Pancreas (tissue), 10 donors: Measurements from ENCODE around the gene RALGDS. TPM values are rescaled to one million over a fixed set of nuclear protein-coding genes. Genes with fewer than 3 reads are reported as not detected.

Experiments
- ATAC-seq, 4 donors: fragments of 200-7000 bp; cut with Tn5 transposase; one replicate each; pipeline versions ENCODE4 v1.8.0 to v1.9.1; 2020; ENCODE audit warnings: mild to moderate bottlenecking in 4 of 4, moderate library complexity in 4 of 4
- DNase-seq, 6 donors: peaks; one replicate each; pipeline ENCODE4 v3.0.0-alpha.2; 2020
- FAIRE-seq: peaks from 2 replicates; lab custom pipeline; 2012; peaks lifted over from hg19 to GRCh38; lab: Jason Lieb, UNC
- H3K27ac ChIP-seq, 4 donors: fragments of 200-600 bp; sonication (generic); 1 replicate in 3 of 4; 2 replicates in 1 of 4; pipeline versions ENCODE4 v1.5.0 to v1.8.0; 2020
- H3K27me3 ChIP-seq, 4 donors: fragments of 200-600 bp; one replicate each; pipeline ENCODE4 v1.8.0; 2021
- H3K36me3 ChIP-seq, 3 donors: fragments of 200-600 bp; sonication (generic) in 1 of 3; one replicate each; pipeline versions ENCODE4 v1.5.0 to v1.8.0; 2020 to 2021
- H3K4me1 ChIP-seq, 3 donors: fragments of 200-600 bp; one replicate each; pipeline ENCODE4 v1.8.0; 2021
- H3K4me3 ChIP-seq, 4 donors: fragments of 200-600 bp; sonication (generic) in 2 of 4; one replicate each; pipeline versions ENCODE4 v1.5.0 to v1.8.0; 2020 to 2021
- H3K9me3 ChIP-seq, 4 donors: fragments of 200-600 bp; one replicate each; pipeline ENCODE4 v1.8.0; 2021
- CTCF ChIP-seq, 4 donors: fragments of 200-600 bp; sonication (generic) in 3 of 4; IDR thresholded peaks; one replicate each; pipeline versions ENCODE4 v1.5.0 to v1.8.0; 2021; ENCODE audit warnings: antibody characterized with exemption in 4 of 4
- WGBS, 2 donors: extraction: QIAGEN DNeasy Blood & Tissue Kit; methylation state at CpG; one replicate each; pipeline ENCODE4 v1.1.7; 2013; 5-methylcytosine and 5-hydroxymethylcytosine counted together
- intact Hi-C, 3 donors: fragments of 100-400 bp; cut with DNase I; formaldehyde crosslinking; loops; one replicate each; pipeline versions ENCODE4 v1.11.1 to v1.14.2; 2022
- polyA plus RNA-seq, 2 donors: library from polyadenylated mRNA; stranded (reverse); fragments of 200-250 nt; gene quantifications; one replicate each; pipeline ENCODE4 v1.2.3, GENCODE V29; 2013
- total RNA-seq, 6 donors: library from RNA; stranded (reverse); fragmentation: NEBNext Ultra II Directional in 4 of 6; extraction: Animal tissue kit (Norgen Biotek cat#: 25700) in 4 of 6; gene quantifications; one replicate each; pipeline versions ENCODE4 v1.2.1 to v1.2.4, GENCODE V29; 2021 to 2023
- donor health status: healthy with polysubstance abuse.
- donor health status: DM: no; HTN: no; CAD: no; lungs with moderate emphysema.
- donor health status: DM: no; HTN: no; CAD: no.
- donor health status: control.
- donor health status: control.
- donor health status: Bipolar disorder and iron deficiency.
- donor health status: DM: yes; HTN: yes; CAD: no.
- donor health status: DM: no; HTN: no; CAD: no.
- donor health status: DM: no; HTN: no; CAD: no.
- donor health status: DM: yes; HTN: yes; CAD: no.

The RALGDS gene
- total and polyA plus RNA-seq, 8 donors = 16.1 to 69.7 (median 20.5) TPM

- WGBS, 2 donors = 92 to 95% methylated on average over 3 of the region's 3 CpGs
- no peaks in the 10 kb centered on the region for H3K36me3 ChIP-seq
- DNase-seq (no peak), FAIRE-seq (no peak), ATAC-seq (no peak)
- intact Hi-C loops = no loop called here
- no peaks in the 10 kb centered on the region for H3K9me3 ChIP-seq
- peaks cover 0 to 2% (median 0%) of the 10 kb centered on the region in 3 donors for H3K4me1 ChIP-seq
- TF ChIP-seq CTCF (IDR thresholded peaks at IDR 0.05) = no peak
- H3K27me3 ChIP-seq = no peaks in the 10 kb centered on the region
- H3K27ac ChIP-seq = no peak overlapping the region
- no peak overlapping the region for H3K4me3 ChIP-seq
These were observed 37.7 kb upstream of the RALGDS start for GRCh38 chr9:133158695-133159094.

GRCh38 chr9:133155156-133155555 is 34.1 kb upstream of the RALGDS start:
- intact Hi-C loops = no loop called here
- TF ChIP-seq CTCF (IDR thresholded peaks at IDR 0.05) = no peak
- ATAC-seq (no peak), FAIRE-seq (no peak), DNase-seq (peak in 2 of 6 donors; percentile 14 to 15)
- Histone ChIP-seq H3K36me3 (no peaks in the 10 kb centered on the region), H3K9me3 (no peaks in the 10 kb centered on the region), H3K4me1 (no peaks in the 10 kb centered on the region), H3K27me3 (no peaks in the 10 kb centered on the region), H3K4me3 (no peak overlapping the region), H3K27ac (no peak overlapping the region)
- 72 to 73% methylated on average over 9 of the region's 9 CpGs for WGBS, 2 donors

GRCh38 chr9:133154097-133154989 is 33.3 kb upstream of the RALGDS start:
- FAIRE-seq (no peak), DNase-seq (peak in 2 of 6 donors; percentile 22 to 48), ATAC-seq (no peak)
- intact Hi-C loops = no loop called here
- Histone ChIP-seq H3K9me3 (no peaks in the 10 kb centered on the region), H3K4me3 (no peak overlapping the region), H3K4me1 (no peaks in the 10 kb centered on the region), H3K27me3 (no peaks in the 10 kb centered on the region), H3K27ac (no peak overlapping the region), H3K36me3 (no peaks in the 10 kb centered on the region)
- 82 to 89% methylated on average over 13 of the region's 13 CpGs for WGBS, 2 donors
- TF ChIP-seq CTCF (IDR thresholded peaks at IDR 0.05) = no peak

GRCh38 chr9:133153227-133154096 is 32.4 kb upstream of the RALGDS start:
- H3K9me3 ChIP-seq = no peaks in the 10 kb centered on the region
- H3K4me1 ChIP-seq = no peaks in the 10 kb centered on the region
- 73 to 74% methylated on average over 36 of the region's 36 CpGs for WGBS, 2 donors
- H3K27me3 ChIP-seq = no peaks in the 10 kb centered on the region
- H3K36me3 ChIP-seq = no peaks in the 10 kb centered on the region
- TF ChIP-seq CTCF (IDR thresholded peaks at IDR 0.05) = no peak
- intact Hi-C loops = no loop called here
- ATAC-seq = no peak
- H3K27ac ChIP-seq = no peak overlapping the region
- peak in 3 of 6 donors; percentile 14 to 54 (median 32) for DNase-seq
- FAIRE-seq = no peak
- H3K4me3 ChIP-seq = no peak overlapping the region
